NCI-H2171 treated with DMSO at 0.1 percent for 48 hours (cell line): Measurements from ENCODE around the gene PDE6G.
"Not testable (repeated sequence)": the region's sequence is repeated elsewhere in the genome, so short reads cannot be mapped to it uniquely, and the experiment has no call there.

Source experiments
- DNase-seq: peaks from one replicate; lab custom pipeline; 2025; lab: John Stamatoyannopoulos, UW

PDE6G gene

GRCh38 chr17:81635431-81635830, 20.9 kb downstream of the PDE6G start:
- DNase-seq = no peak

DNA sequence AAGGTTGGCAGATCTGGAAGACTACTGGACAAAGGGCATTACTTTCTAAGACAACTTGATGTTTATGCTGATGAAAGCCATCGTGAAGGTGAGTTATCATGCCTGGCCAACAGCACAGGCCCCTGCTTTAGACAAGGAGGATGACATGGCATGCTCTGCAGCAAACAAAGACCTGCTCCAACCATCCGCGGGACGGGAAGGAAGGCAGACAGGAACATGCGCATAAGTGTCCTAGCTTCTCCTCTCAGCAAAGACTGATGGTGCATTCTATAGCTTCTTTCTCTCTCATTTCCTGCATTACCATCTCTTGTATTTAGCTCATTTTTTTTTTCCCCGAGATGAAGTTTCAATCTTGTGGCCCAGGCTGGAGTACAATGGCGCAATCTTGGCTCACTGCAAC, 24.9 kb downstream of the PDE6G start:
- no peak for DNase-seq

DNA sequence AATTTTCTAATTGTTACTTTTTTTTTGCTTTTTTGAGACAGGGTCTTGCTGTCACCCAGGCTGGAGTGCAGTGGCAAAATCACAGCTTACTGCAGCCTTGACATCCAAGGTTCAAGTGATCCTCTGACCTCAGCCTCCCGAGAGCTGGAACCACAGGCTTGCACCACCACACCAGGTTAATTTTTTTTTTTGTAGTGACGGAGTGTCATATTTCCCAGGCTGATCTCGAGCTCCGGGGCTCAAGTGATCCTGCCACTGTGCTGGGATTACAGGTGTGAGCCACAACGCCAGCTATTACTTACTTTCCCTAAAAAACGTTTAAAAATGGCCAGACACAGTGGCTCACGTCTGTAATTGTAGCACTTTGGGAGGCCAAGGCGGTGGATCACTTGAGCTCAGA, 26.1 kb downstream of the PDE6G start:
- no peak for DNase-seq

DNA sequence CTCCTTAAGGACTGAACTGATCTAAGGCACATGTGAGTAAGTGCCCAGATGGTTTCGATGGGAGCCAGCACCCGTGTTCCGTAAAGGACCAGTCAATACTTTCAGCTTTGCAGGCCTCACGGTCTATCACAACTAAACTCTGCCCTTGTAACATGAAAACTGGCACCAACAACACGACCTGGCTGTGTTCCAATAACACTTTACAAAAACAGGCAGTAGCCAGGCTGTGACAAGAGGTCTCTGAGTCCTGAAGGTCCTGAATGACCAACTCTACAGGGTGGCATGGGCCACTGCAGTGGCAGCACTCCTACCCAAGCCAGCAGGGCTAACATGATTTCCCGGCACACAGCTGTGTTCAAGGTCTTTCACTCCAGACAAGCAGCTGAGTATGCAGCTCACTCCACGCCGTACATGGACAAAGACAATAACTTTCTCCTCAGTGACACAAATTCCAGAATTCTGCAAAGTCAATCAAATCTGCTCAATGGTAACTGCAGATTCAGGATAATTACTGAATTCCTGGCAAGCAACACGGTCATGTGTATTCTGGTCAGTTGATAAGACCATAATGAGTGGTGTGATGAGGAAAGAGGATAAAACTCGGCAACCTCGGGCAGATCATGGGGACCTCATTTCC, 34.7 kb downstream of the PDE6G start:
- DNase-seq = no peak

DNA sequence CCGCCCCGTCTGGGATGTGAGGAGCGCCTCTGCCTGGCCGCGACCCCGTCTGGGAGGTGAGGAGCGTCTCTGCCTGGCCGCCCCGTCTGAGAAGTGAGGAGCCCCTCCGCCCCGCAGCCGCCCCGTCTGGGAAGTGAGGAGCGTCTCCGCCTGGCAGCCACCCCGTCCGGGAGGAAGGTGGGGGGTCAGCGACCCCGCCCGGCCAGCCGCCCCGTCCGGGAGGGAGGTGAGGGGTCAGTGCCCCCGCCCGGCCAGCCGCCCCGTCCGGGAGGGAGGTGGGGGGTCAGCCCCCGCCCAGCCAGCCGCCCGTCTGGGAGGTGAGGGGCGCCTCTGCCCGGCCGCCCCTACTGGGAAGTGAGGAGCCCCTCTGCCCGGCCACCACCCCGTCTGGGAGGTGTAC, 38.0 kb downstream of the PDE6G start:
- not testable (repeated sequence) for DNase-seq

DNA sequence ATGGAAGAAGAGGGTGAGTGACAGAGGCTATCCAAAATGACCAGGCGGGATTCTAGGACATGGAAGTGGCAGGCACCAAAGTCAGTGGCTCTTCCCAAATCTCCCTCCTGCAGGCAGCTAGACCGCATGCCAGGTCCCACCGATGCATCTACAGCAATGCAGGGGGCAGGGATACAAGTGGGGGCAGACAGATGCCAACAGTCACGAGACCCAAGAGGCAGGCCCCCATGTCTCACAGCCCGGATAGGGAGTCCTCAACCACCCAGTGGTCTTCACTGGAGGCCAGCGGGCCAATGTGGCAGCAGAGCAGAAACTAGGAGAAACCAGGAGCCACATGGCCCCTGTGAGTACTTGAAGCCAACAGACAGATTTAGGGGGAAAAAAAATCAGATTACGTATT, 39.5 kb downstream of the PDE6G start:
- no peak for DNase-seq

- DNase-seq = no peak
Measured at GRCh38 chr17:81615401-81615930, 40.9 kb downstream of the PDE6G start.

GRCh38 chr17:81612172-81612970, 44.0 kb downstream of the PDE6G start:
- no peak for DNase-seq

- no peak for DNase-seq
Measured at GRCh38 chr17:81609541-81610311, 46.6 kb downstream of the PDE6G start.

DNA sequence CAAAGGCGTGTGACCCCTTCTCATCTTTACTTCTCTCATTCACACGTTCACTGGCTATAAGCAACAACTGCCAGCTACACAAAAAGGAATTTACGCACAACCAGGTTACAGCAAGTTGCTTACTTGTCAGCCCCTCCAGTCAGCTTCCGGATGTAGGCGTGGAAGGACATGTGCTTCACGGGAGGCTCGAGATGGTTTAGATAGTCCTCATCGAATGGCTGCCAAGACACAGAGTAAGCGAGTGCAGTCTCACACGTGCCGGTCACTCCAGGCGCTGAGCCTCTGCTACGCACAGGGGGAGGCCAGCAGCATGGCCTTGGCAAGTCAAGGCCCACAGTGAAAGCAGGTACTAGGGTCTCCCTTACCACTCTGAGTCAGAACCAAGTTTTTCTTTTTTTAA, 47.7 kb downstream of the PDE6G start:
- no peak for DNase-seq

DNA sequence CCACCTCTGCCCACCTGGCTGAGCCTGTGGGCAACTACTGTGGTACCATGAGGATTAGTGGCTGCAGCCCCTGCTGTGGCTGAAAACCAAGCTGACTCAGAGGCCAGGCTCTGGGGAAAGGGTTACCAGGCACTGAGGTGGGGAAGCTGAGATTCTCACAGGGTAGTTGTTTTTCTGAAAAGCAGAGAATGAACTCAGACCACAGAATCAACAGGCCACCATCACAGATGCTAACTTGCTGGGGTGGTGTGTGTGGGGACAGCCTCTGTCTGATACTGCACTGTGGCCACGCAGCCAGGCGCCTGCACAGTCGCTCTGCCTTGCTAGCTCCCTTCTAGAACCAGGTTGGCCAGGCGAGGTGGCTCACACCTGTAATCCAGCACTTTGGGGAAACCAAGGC, 48.3 kb downstream of the PDE6G start:
- no peak for DNase-seq

DNA sequence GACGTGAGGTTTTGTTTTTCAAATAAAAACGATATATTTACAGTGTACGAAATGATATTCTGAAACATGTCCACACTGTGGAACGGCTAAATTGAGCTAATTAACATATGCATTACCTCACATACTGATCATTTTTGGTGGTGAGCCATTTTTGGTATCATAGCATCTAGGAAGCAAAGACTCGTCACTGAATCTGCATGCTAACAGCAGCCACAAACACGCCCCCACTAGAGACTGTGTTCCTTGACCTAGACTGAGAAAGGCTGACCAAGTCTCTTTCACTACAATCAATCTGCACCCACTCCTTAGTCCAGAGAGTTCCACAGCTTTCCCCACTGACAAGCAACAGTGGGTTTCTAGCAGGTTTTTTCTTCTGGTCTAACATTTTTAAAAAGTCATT, 48.9 kb downstream of the PDE6G start:
- DNase-seq = no peak

GRCh38 chr17:81603846-81604610, 52.3 kb downstream of the PDE6G start:
- DNase-seq = no peak

- DNase-seq = peak; percentile 80
Measured at GRCh38 chr17:81601525-81602120, 54.7 kb downstream of the PDE6G start.
